Measurements from ENCODE around the gene MMGT1.

The MMGT1 gene

DNA sequence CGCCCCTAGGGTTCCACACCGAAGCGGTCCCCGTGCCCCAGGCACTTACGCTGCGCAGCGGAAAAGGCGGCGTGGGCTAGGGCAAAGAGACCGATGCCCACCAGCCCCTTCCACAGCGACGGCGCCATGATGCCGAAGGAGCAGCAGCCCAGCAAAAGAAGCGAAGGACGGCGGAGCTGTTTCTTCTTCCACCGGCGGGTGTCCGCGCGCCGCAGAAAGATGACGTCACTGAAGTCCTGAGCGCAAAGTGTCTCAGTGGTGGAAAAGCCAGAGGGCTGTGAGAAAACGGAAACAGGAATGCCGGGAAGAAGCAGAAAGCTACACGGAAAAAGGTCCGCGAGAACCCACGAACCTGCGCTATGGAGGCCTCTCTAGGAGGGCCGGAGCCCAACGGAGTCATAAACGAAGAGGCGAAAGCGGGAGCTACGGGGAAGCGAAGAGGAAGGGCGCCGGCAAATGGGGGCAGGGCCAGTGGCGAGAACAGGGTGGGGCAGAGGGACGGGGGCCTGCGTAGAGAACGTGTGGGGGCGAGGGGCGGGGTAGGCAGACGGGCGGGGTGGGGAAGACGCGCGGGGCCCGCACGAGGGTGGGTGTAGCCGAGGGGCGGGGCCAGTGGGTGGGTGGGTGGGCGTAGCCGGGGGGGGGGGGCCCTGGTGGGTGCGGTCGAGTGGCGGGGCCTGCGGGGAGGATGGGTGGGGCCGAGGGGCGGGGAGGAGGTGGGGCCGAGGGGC is at the start of gene MMGT1:
Gene MMGT1 (minus strand): TSS at position 441 of the 731 bp plus-strand sequence. CDS start 313 bp downstream, at position 128.
- peak; percentile 44 for DNase-seq (ENCODE audit: low spot score)

DNA sequence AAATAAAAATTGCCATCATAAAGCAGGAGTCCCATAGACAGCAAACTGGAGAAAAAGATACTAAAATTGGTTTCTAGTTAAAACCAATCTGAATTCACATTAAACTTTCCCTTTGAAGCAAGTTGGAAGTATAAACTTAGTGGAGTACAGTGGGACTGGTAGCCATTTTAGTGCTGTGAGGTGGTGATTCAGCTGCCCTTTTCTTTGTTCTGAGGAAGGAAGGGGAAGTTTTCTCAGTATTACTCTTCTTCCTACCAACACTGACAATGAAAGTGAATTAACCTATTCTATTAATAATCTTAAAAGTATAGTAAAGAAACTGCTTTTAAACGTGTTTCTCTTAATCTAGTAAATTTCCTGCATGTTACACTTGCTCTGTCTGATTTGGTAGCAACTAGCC is 48.1 kb upstream of the MMGT1 start:
- DNase-seq (ENCODE audit: low spot score) = peak; percentile 34

GRCh38 chrX:136021160-136021559 is 47.4 kb upstream of the MMGT1 start:
- DNase-seq (ENCODE audit: low spot score) = no peak

- DNase-seq (ENCODE audit: low spot score) = no peak
Measured at GRCh38 chrX:136019226-136019625, 45.4 kb upstream of the MMGT1 start.

- no peak for DNase-seq (ENCODE audit: low spot score)
Measured at GRCh38 chrX:136016881-136017280, 43.1 kb upstream of the MMGT1 start.

GRCh38 chrX:136015016-136015415 is 41.2 kb upstream of the MMGT1 start:
- no peak for DNase-seq (ENCODE audit: low spot score)

- no peak for DNase-seq (ENCODE audit: low spot score)
Measured at GRCh38 chrX:135988245-135988644, 14.5 kb upstream of the MMGT1 start.

DNA sequence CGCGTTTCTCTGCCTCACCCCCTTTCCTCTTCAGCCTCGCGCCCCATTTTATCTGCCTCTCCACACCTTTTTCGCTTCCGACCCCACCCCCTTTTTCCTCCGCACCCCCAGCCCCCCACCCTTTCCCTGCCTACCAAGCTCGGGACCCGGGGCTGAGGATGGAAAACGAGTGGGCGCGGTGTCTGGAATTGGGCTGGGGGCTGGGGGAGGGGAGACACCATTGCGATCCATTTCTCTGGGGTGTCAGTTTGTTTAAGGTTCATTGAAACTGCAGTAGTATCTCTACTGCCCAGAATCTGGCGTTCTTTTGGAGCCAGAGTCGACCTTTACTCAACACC is 12.2 kb upstream of the MMGT1 start:
- DNase-seq (ENCODE audit: low spot score) = no peak

DNA sequence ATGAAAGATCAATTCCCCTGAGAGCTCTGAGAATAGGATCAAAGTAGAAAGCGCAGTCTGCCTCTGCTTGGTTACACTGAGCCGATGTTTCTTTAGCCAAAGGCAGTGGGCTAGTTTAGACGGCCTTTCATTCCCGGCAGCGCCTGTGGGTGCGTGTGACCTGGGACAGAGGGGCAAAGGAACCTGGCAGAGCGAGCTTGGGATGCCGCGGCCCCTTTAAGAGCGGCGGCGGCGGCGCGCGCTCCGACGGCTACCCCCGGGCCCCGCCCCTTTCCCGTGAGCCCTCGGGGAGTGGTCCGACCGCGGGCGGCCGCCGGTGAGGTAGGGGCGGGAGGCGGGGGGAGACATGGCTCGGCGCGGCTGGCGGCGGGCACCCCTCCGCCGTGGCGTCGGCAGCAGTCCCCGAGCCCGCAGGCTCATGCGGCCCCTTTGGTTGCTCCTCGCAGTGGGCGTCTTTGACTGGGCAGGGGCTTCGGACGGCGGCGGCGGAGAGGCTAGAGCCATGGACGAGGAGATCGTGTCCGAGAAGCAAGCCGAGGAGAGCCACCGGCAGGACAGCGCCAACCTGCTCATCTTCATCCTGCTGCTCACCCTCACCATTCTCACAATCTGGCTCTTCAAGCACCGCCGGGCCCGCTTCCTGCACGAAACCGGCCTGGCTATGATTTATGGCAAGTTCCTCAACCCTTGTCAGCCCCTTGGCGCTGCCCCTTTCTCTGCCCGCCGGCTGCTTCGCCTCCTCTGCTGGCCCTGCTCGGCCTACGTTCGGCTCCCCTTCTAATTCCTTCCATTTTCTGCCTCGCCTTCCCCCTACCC is 11.6 kb upstream of the MMGT1 start, which contains the start of gene SLC9A6:
Gene SLC9A6 (plus strand): TSS at position 279 of the 816 bp plus-strand sequence. CDS start 224 bp downstream, at position 503.
- no peak for DNase-seq (ENCODE audit: low spot score)

- no peak for DNase-seq (ENCODE audit: low spot score)
Measured at GRCh38 chrX:135984791-135985156, 11.0 kb upstream of the MMGT1 start.

- no peak for DNase-seq (ENCODE audit: low spot score)
Measured at GRCh38 chrX:135984256-135984655, 10.5 kb upstream of the MMGT1 start.

DNA sequence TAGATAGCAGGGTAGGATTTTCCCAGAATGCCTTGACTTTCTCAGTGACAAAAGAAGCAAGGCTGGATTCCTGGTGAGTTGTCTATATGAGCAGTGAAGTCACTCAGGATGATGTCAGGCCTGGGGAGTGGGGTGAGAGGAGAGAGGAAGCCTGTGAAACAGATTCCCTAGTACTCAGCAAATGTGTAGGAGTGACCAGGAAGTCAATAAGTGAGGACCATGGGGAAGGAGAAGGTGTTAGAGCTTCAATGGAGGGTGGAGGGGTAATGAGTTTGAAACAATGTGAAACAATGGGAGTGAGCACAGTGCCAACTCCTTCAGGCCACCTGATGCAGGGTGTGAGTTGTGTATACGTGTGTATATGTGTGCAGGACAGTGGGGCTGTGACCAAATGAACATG is 9.1 kb upstream of the MMGT1 start:
- DNase-seq (ENCODE audit: low spot score) = no peak

DNA sequence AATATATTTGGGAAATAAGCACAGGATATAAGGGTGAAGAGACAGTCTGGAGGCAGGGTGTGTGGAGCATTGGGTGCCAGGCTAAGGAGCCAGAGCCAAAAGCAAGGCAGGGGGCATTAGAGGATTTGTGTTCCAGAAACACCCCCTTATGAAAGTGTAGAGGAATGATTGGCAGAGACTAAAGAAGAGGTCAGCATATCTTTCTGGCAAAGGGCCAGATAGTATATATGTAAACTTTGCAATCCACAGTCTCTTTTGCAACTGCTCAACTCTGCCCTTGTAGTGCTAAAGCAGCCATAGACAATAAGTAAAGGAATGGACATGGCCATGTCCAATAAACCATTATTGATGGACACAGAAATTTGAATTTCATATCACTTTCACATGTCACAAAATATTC is 7.9 kb upstream of the MMGT1 start:
- no peak for DNase-seq (ENCODE audit: low spot score)

DNA sequence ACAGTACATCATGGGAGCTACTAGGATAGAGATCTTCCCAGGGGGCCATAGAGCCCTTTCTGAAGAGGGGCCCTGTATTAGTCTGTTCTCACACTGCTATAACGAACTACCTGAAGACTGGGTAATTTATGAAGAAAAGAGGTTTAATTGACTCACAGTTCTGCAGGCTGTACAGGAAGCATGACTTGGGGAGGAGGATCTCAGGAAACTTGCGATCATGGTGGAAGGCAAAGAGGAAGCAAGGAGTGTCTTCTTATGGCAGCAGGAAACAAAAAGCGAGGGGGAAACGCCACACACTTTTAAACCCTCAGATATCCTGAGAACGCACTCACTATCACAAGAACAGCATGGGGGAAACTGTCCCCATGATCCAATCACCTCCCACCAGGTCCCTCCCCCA is 7.2 kb upstream of the MMGT1 start:
- DNase-seq (ENCODE audit: low spot score) = no peak

- no peak for DNase-seq (ENCODE audit: low spot score)
Measured at GRCh38 chrX:135977611-135978010, 3.8 kb upstream of the MMGT1 start.

DNA sequence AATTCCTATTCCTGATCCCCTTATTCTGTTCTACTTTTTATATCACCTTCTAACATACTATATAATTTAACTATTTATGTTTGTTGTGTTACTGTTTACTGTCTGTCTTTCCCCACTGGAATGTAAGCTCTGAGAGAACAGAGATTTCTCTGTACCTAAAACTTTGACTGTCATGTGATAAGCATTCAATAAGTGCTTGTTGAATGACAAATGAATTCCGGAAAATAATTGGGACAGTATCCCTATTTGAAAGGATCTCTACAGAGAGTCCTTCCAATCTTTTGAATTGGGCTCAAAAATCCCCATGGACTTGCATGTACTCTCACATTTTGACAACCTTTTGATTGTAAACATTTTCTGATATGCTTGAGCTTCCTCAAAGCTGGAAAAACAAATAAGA is 1.6 kb upstream of the MMGT1 start:
- no peak for DNase-seq (ENCODE audit: low spot score)

DNA sequence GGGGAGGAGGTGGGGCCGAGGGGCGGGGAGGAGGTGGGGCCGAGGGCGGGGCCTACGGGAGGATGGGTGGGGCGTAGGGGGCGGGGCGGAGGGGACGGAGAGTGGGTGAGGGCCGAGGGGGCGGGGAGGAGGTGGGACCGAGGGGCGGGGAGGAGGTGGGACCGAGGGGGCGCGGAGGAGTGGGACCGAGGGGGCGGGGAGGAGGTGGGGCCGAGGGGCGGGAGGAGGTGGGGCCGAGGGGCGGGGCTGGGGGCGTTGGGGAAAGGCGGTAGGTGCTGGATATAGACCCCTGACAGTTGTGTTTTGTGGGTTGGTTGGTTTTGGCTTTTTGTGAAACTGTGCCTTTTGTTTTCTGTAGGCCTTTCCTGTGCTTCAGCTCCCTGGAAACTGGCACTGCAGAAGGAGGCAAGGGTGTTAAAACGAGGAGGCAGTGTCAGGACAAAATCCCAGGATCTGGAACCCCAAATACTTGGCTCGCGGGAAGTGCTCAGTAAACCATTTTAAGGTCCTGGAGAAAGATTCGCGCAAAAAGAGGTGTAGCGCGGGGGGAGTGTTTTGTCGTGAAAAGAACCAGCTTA is 580 bp upstream of the MMGT1 start:
- no peak for DNase-seq (ENCODE audit: low spot score)

DNA sequence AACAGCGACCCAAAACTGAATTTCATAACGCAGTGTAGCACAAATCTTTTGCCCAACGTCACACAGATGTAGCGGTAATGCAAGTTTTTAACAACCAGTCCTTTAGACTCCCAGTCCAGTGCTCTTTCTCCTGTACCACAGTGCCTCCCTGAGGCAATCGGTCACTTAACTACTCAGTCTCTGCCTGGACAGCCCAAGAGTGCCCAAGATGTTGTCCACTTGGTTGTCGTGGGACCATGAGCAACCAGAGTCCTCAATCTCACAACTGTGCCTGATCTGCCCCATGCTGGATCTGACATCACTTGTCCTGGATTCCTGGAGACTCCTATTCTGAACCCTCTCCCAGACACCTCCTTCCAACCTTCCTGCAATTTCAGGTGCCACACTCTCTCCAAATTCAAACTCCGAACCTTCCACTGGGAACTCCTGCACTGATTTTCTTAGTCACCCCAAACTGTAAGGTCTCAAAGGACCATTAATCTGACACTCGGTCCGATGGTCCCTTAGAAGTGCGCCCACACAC is 702 bp downstream of the MMGT1 start:
- DNase-seq (ENCODE audit: low spot score) = no peak

DNA sequence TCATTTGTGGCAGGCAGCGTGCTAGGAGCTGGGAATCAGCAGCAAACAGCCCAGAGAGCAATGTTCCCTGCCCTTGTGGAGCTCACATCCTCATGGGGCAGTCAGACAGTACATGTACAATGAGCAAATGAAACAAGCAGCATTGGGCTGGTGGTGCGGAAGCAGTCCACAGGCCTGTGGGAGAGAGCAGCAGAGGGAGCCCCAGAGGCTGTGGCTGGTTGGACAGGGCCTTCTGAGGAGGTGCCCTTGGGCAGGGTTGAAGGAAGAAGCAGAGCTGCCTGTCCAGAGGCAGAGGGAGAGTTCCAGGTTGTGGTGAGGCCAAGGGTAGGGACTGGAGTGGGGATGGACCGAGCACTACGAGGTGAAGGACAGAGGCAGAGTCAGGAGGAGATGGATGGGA is 22.5 kb downstream of the MMGT1 start:
- no peak for DNase-seq (ENCODE audit: low spot score)

DNA sequence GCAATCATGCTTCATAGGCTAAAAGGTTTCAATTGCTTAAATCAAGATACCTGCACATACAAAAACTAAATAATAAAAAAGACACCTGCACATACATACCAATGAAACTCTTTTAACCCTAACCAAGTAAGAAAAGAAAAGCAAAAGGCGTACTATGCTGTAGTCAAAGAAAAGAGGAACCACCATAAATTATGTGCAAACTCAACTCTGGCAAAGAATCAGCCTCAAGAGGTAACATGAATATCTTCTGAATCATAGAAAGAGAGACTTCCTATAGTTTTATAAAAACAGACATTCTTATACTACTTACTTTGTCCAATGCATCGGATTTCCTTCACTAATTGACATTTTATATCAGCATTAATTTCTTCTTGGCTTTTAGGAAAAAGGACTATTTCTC is 29.3 kb downstream of the MMGT1 start:
- DNase-seq (ENCODE audit: low spot score) = no peak

DNA sequence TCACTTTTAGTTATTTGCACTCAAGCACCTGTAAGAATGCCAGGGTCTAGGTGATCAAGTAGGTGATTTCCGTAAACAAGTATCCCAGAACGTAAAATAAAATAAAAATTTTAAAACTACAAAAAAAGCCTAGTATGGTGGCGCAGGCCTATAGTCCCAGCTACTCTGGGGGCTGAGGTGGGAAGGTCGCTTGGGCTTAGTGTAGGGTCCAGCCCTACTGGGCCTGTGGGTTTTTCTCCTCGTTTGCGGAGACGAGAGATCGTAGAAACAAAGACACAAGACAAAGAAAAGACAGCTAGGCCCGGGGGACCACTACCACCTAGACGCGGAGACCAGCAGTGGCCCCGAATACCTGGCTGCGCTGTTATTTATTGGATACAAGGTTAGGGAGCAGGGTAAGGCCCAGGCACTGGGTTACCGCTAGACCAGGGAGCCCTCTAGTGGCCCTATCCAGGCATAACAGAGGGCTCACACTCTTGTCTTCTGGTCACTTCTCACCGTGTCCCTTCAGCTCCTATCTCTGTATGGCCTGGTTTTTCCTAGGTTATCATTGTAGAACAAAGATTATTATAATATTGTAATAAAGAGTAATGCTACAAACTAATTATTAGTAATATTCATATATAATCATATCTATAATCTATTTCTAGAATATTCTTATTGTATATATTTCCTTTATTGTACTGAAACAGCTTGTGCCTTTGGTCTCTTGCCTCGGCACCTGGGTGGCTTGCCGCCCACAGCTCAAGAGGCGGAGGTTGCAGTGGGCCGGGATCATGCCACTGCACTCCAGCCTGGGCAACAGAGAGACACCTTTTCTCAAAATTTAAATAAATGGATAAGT is 41.9 kb downstream of the MMGT1 start:
- DNase-seq (ENCODE audit: low spot score) = peak; percentile 24

DNA sequence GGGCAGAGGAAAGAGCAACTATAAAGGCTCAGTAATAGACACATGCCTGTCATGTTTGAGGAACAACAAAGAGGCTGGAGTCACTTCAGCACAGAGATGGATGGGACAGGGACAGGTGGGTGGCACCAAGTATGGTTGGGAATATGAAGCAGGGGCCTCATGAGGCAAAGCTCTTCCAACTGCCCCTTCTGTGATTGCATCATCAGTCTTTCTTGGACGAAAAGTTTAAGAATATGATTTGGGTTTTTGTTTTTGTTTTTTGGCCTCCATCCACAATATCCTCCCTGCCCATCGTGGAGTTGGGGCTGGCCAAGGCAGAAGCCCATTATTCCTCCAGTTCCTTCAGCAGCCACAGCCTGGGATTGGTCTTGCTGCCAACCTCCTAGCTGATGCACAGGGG is 45.9 kb downstream of the MMGT1 start:
- DNase-seq (ENCODE audit: low spot score) = no peak

Data from kidney capillary endothelial cell (primary cell).